ENCODE measurements around the gene CNKSR2.

CNKSR2 gene

GRCh38 chrX:21620234-21620633 lies 246.0 kb downstream of the CNKSR2 start:
- no peak for DNase-seq

DNA sequence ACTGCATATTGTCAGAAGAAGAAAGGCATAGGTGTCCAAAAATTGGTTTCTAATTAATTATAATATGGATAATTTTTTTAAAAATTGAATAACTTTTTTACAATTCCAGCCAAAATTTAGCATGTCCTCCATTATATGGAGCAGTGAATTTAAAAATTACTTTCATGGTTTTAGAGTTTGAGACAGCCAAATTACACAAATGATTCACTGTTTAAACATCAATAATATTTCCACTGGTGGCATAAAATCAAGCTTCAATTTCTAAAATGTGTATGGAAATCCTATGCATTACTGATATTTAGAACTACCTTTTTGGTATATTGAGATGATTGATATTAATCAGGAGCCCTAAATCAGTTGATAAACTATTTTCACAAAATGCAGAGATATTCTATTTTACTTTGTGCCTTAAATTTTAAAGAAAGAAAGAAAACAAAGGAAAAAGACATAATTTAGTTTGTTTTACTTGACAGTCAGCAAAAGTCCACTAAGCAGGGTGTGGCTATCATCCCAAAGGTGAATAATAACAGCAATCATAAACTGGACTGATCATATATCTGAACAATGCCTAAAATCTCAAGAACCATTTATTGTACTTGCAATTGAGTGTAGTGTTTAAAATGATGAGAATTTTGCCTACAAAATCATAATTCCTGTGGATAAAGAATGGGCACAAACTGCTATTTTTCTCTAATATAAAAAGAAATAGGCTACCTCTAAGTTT lies 249.7 kb downstream of the CNKSR2 start:
- DNase-seq, result no peak

- DNase-seq, result no peak
Observed at GRCh38 chrX:21632027-21632426, 257.8 kb downstream of the CNKSR2 start.

GRCh38 chrX:21638311-21638710 lies 264.1 kb downstream of the CNKSR2 start:
- DNase-seq, result no peak

DNA sequence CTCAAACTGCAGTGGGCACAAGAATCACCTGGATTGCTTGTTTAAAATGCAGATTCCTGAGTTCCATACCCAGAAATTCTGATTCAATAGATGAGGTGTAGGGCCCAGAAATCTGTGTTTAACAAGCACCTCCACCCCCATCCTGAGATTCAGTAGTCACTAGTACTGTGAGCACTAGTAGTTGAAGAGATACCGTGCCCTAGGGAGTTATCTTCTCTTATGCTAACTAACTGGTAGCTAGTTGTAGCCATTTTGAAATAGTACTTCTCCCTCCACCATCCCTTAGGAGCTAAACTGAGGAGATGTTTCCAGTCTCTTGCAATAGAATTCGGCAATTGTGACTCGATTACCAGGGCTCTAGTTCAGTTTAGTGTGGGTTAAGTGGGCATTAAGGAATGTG lies 265.6 kb downstream of the CNKSR2 start:
- DNase-seq, result no peak

DNA sequence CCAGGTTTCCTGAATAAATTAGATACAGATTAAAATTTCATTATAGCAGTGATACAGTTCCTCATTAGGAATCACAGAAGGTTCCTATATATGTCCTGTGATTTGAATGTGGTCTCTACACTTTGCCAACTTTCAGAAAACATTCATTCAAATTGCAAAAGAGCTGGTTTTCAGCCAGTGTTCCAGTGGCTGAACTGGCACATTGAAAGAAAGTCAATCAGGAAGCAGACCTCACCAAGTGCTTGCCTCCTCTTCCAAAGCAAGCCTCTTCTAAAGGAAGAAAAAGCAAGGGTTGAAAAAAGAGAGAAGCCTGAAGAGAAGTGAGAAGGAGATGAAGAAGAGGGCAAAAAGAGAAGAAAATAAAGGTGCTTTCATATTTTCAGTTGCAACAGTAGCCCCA lies 271.2 kb downstream of the CNKSR2 start:
- no peak for DNase-seq

DNA sequence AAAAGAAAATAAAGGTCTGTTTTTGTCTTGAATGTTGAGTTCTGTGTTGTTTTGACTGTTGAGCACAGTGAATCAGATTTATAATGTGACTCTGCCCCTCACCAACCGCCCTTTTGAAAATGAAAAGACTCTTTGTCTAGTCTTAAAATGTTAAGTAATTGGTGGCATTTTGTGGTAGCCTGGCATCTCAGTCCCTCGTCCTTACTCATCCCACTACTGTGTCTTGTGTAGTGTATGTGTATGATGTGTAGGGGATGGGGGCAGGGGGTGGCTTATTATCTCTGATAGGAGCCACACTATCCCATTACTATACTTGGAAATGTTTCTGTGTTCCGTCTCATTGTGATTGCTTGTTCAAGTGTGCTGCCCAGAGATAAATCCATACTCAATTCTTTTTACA lies 271.7 kb downstream of the CNKSR2 start:
- no peak for DNase-seq

DNA sequence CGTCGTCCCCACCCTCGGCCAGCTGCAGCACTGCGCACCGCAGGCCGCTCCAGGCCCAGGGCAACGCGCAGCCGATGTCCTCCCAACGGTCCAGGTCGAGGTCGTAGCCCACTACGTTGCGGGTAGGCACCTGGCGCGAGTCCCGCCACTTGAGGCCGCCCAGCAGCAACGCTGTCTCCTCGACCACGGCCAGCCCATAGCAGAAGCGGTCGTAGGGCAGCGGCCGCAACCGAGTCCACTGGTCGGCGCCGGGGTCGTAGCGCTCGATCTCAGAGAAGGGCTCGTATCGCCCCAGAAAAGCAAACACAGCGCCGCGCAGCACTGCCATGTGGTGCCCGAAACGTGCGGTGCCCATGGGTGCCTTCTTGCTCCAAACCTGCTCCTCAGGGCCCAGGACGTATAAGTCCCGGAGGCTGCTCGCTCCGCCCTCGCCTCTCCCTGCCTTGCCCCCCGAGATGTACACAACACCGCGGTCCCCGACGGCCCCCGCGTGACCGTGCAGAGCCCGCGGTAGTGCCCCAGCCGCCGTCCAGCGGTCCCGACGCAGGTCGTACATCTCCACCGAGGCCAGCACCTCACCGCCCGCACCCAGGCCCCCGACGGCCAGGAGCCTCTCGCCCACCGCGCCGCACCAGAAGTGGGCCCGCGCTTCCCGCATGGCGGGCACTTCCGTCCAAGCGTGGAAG lies 281.8 kb downstream of the CNKSR2 start:
- no peak for DNase-seq

- DNase-seq, result no peak
Observed at GRCh38 chrX:21656587-21657317, 282.5 kb downstream of the CNKSR2 start.

GRCh38 chrX:21657318-21658151 lies 283.3 kb downstream of the CNKSR2 start:
- no peak for DNase-seq

- DNase-seq, result no peak
Observed at GRCh38 chrX:21658152-21658737, 284.0 kb downstream of the CNKSR2 start, which contains the start of gene KLHL34. TSS of gene KLHL34 (minus strand) at chrX:21658330. CDS start at chrX:21657788, 542 bp downstream.

DNA sequence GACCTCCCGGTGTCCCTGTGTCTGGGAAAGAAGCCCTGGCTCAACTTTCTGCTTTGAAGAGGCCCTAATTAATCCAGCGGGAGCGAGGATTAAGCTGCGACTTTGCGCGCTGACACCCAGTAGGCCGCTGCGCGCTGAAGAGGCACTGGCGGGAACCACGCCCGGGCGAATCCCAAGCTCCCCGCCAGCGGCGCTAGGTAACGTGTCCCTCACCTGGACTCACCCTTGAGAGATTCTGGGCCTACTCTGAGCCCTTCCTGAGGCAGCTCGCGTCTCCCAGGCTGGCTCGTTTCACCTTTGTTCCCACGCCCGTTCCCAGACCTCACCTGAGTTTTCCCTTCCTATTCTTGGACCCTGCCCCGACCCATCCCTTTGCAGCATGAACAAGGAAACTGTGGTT lies 284.5 kb downstream of the CNKSR2 start:
- DNase-seq, result no peak

- no peak for DNase-seq
Observed at GRCh38 chrX:21659320-21659719, 285.1 kb downstream of the CNKSR2 start.

GRCh38 chrX:21660156-21660555 lies 285.9 kb downstream of the CNKSR2 start:
- DNase-seq, result no peak

DNA sequence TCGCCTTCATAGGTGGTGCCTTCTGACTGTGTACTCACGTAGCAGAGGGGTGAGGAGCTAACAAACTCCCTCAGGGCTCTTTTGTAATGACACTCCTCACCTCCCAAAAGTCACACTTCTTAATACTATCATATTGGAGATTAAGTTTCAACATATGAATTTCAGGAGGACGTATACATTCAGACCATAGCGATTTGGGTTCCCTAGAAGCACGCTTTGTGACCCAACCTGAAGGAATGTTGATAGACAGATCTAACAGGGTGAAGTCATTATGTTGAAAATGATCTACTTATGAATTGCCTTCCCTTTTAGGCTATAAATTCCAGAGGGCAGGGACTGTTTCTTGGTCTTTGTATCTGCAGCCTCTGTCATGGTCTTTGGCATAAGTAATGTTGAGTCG lies 287.1 kb downstream of the CNKSR2 start:
- no peak for DNase-seq

GRCh38 chrX:21662761-21663160 lies 288.5 kb downstream of the CNKSR2 start:
- no peak for DNase-seq

DNA sequence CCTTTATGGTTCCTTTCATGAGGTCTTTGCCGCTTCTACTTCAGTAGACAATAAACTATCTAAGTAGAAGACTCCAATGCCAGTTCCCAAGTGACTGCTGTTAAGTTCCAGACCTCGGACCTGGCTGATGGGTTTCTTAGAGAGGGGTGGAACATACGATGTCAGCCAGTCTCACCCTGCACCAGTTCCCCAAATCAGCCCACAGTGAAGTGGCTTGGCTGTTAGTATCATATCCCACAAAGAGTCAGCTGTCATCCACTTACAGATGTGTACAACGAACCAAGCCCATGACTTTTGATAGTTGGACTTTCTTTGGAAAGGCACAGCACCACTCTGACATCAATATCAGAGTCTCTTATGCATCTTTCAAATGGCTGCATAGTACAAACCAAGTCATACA lies 292.0 kb downstream of the CNKSR2 start:
- no peak for DNase-seq

DNA sequence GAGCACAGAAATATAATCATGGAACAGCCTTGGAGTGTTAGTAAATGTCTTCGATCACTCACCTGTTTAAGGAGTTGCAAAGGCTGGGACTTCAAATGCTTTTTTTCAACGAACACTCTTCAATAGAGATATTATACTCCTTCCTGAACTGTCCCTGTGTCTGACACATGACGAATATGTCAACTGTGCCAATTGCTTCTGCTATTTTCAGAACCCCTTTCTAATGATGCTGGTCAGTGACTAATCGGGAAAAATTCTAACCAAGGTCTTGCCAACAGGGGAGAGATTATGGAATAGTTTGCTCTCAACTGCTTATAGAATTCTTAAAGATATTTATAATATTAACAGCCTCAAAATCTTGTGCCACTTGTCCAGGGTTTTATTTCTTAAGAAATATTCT lies 292.5 kb downstream of the CNKSR2 start:
- DNase-seq, result no peak

GRCh38 chrX:21674430-21675186 lies 300.4 kb downstream of the CNKSR2 start:
- DNase-seq, result no peak

DNA sequence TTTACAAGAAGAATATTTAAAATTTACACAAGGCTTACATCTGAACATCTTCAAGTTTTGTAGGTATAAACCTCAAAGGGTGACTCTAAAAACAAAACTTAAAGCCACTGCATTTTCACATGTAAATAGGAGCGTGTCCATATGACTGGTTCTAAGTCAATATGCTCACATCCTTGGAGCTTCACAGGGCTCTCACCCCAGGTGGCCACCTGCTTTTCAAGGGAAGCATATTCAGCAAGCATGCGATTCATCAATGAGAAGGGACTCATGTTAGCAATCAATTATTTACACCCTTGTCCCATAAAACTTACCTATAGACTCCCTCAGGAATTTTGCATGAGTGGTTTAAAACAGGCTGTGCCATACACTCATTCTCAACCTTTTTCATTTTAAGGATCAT lies 301.7 kb downstream of the CNKSR2 start:
- DNase-seq, result no peak

GRCh38 chrX:21678048-21678612 lies 303.9 kb downstream of the CNKSR2 start:
- DNase-seq, result no peak
